GM21717 (cell line): ENCODE measurements around the gene LDLR.
"Not testable (repeated sequence)": the region's sequence is repeated elsewhere in the genome, so short reads cannot be mapped to it uniquely, and the experiment has no call there.

Experiments
- ATAC-seq: cut with Tn5 transposase; IDR thresholded peaks from one replicate; pipeline ENCODE4 v1.9.1; 2021; ENCODE audit warnings: mild to moderate bottlenecking, moderate library complexity; ENCODE audit not compliant: unreplicated experiment

The LDLR gene

GRCh38 chr19:11103667-11104066, 14.4 kb downstream of the LDLR start:
- not testable (repeated sequence) for ATAC-seq

GRCh38 chr19:11105014-11105636, 15.9 kb downstream of the LDLR start:
- ATAC-seq, result no peak

- ATAC-seq, result no peak
Measured at GRCh38 chr19:11106477-11106876, 17.2 kb downstream of the LDLR start.

- no peak for ATAC-seq
Measured at GRCh38 chr19:11108746-11109145, 19.5 kb downstream of the LDLR start.

- ATAC-seq, result no peak
Measured at GRCh38 chr19:11111117-11111770, 22.0 kb downstream of the LDLR start.

GRCh38 chr19:11111771-11112144, 22.5 kb downstream of the LDLR start:
- ATAC-seq, result no peak

- ATAC-seq, result no peak
Measured at GRCh38 chr19:11113140-11113708, 24.0 kb downstream of the LDLR start.

- ATAC-seq, result no peak
Measured at GRCh38 chr19:11115042-11115441, 25.8 kb downstream of the LDLR start.

GRCh38 chr19:11115895-11116446, 26.7 kb downstream of the LDLR start:
- no peak for ATAC-seq

GRCh38 chr19:11116507-11116906, 27.2 kb downstream of the LDLR start:
- no peak for ATAC-seq

GRCh38 chr19:11121963-11122362, 32.7 kb downstream of the LDLR start:
- not testable (repeated sequence) for ATAC-seq

GRCh38 chr19:11123114-11123513, 33.9 kb downstream of the LDLR start:
- ATAC-seq, result no peak

GRCh38 chr19:11124157-11124556, 34.9 kb downstream of the LDLR start:
- not testable (repeated sequence) for ATAC-seq

GRCh38 chr19:11125994-11126685, 36.9 kb downstream of the LDLR start:
- no peak for ATAC-seq

GRCh38 chr19:11127905-11128304, 38.6 kb downstream of the LDLR start:
- no peak for ATAC-seq

- no peak for ATAC-seq
Measured at GRCh38 chr19:11130824-11131455, 41.7 kb downstream of the LDLR start.

GRCh38 chr19:11131471-11131870, 42.2 kb downstream of the LDLR start:
- no peak for ATAC-seq

- no peak for ATAC-seq
Measured at GRCh38 chr19:11136400-11137101, 47.3 kb downstream of the LDLR start.

- no peak for ATAC-seq
Measured at GRCh38 chr19:11137542-11138384, 48.5 kb downstream of the LDLR start.
